Hepatocyte (in vitro differentiated cells): ENCODE measurements around the gene ARHGAP15.

Source experiments
- CTCF ChIP-seq: fragments of 200-600 bp; sonication (generic); IDR thresholded peaks from 2 replicates; pipeline ENCODE4 v1.5.1; 2016; ENCODE audit warnings: antibody characterized with exemption, mild to moderate bottlenecking; ENCODE audit not compliant: poor library complexity
- EZH2 ChIP-seq: fragments of 200-600 bp; sonication (generic); IDR thresholded peaks from 2 replicates; pipeline ENCODE4 v1.6.1; 2016; ENCODE audit warnings: antibody characterized with exemption, mild to moderate bottlenecking, borderline replicate concordance
- EZH2phosphoT487 ChIP-seq: fragments of 200-600 bp; sonication (generic); IDR thresholded peaks from one replicate; pipeline ENCODE4 v1.6.1; 2018; ENCODE audit warnings: antibody characterized with exemption, mild to moderate bottlenecking, low read depth, moderate library complexity; ENCODE audit not compliant: unreplicated experiment, severe bottlenecking

- TF ChIP-seq CTCF, result no peak
- no peak for TF ChIP-seq EZH2
- no peak for TF ChIP-seq EZH2phosphoT487
These were observed 442.5 kb downstream of the ARHGAP15 start for GRCh38 chr2:143571747-143572146.
